AG10803 (cell line): Measurements from ENCODE around the gene ACACA.

ENCODE experiments used
- DNase-seq: peaks from one replicate; pipeline ENCODE4 v3.0.0; 2010; ENCODE audit warnings: low read depth
- H3K4me3 ChIP-seq: 2 replicates; pipeline ENCODE4 v1.5.1; 2011; ENCODE audit warnings: mild to moderate bottlenecking, low read length, control low read depth
- TF ChIP-seq, protein P1 (sequence below): conservative IDR thresholded peaks from 2 replicates; pipeline ENCODE4 v1.5.1; 2011; ENCODE audit warnings: mild to moderate bottlenecking, low read length, control low read depth, inconsistent platforms

The ACACA gene

DNA sequence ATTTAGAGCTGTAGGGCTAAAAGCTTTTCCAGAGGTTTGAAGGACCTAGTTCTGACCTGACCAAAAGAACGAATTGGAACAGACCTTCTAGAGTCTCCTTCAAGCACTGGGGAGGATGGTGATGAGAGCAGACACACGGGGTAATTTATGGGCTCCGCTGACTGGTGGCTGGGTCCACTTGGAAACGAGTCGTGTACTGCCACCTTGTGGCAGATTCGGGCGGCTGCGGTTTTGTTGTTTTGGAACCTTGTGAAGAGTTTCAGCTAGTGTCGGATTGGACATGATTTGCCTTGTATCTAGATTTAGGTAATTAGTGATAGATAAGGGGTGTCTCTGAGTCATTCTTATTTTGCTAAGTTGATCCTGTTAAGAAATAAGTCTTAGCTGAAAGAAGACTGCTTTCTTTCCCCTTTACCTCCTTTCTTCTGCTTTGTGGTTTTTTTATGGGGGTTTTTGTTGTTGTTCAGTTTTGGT is 359.0 kb downstream of the ACACA start:
- TF ChIP-seq, protein P1, sequence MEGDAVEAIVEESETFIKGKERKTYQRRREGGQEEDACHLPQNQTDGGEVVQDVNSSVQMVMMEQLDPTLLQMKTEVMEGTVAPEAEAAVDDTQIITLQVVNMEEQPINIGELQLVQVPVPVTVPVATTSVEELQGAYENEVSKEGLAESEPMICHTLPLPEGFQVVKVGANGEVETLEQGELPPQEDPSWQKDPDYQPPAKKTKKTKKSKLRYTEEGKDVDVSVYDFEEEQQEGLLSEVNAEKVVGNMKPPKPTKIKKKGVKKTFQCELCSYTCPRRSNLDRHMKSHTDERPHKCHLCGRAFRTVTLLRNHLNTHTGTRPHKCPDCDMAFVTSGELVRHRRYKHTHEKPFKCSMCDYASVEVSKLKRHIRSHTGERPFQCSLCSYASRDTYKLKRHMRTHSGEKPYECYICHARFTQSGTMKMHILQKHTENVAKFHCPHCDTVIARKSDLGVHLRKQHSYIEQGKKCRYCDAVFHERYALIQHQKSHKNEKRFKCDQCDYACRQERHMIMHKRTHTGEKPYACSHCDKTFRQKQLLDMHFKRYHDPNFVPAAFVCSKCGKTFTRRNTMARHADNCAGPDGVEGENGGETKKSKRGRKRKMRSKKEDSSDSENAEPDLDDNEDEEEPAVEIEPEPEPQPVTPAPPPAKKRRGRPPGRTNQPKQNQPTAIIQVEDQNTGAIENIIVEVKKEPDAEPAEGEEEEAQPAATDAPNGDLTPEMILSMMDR = peak; percentile 88
- DNase-seq = peak; percentile 80
- H3K4me3 ChIP-seq = no peak overlapping the region

DNA sequence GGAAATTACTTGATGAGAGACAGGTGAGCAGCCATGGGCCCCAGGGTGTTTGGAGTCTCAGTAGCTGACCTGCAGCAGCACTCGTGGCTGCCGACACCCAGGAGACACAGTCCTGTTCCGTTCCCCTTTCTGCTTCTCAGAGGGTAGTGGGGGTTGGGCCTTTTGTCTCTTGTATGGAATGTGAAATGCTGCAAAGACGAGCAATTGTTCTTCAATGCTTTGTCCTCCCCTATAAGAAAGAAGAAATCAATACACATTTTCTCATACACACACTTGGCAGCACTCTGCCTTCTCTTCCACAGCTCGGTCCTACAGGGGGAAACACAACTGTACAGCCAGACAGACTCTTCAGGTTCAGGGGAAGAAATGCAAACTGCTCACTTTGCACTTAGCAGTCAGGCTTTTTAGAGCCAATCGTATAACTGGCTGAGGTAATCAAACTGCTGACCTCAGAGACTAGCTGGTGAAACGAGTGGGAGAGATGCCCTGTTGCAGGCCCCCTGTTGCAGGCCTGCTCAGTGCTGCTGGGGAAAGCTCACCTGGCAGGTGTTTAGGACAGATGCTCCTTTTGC is 361.2 kb downstream of the ACACA start:
- no peak for DNase-seq
- TF ChIP-seq, protein P1 = no peak

DNA sequence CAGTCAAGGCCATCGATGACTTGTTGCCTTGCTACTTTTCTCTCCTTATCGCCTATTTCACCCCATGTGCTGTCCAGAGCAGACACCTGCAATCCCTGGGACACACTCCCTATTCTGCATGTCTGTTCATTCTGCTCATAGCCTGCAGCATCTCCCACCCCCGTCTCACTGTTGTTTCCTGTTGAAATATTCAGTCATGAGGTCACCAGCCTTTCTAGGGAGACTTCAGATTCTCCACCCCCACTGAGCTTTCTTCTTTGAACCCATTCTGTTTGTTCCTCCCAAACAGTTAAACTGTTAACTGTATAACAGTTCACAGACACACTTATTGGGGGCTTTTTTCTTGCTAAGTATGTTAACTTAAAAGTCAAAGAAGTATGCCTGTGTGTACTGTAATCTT is 363.4 kb downstream of the ACACA start:
- TF ChIP-seq, protein P1 = no peak
- no peak for DNase-seq
- no peak overlapping the region for H3K4me3 ChIP-seq

More for the DNA sequence above, 361.2 kb downstream of the ACACA start:
- no peak overlapping the region for H3K4me3 ChIP-seq

DNA sequence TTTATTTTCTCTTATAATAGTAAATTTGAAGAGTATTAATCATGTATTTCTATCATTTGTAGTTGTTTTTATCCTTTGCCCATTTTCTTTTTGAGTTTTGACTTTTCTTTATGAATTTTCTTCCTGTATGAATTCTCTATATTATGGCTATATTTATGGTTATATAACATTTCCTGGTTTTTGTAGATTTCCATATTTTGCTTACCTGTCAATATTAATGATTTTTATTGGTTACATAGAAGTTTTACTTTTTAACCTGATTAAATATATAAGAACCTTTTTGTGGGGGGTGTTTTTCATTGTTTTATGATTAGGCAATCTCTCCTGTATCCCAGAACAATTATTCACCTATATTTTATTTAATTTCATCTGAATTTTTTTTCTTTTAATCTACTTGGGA is 364.7 kb downstream of the ACACA start:
- TF ChIP-seq, protein P1 = no peak
- no peak for DNase-seq
- no peak overlapping the region for H3K4me3 ChIP-seq

DNA sequence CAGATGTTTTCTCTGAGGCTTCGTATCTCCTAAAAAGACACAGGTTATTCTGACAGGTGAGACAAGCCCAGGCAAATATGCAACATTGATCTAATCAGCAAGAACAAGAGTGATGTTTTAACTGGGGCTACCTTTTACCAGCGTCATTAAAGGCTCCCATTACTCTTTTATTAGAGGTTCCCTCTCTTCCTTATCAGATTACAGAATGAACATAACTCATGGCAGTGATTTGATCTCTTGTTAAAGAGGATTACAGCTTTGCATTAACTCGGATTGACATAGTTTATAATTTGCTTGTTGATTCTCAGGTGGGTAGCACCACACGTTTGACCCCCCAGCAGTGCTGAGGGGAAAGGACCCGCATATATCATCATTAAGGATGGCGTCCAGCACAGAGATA is 367.4 kb downstream of the ACACA start:
- DNase-seq = no peak

DNA sequence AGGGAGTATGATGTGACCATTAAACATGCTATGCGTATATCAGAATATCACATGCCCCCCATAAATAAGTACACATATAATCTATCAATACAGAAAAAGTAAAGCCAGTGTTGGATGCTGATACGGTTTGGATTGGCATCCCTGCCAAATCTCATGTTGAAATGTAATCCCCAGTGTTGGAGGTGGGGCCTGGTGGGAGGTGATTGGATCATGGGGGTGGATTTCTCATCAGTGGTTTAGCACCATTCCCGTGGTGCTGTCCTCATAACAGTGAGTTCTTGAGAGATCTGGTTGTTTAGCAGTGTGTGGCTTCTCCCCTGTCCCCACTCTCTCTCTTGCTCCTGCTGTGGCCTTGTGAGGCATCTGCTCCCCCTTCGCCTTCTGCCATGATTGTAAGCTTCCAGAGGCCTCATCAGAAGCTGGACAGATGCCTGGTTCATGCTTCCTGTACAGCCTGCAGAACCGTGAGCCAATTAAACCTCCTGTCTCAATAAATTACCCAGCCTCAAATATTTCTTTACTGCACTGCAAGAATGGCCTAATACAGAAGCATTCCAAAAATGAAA is 369.0 kb downstream of the ACACA start:
- peak; percentile 82 for DNase-seq
- TF ChIP-seq, protein P1 = no peak
- H3K4me3 ChIP-seq = no peak overlapping the region

More for the DNA sequence above, 367.4 kb downstream of the ACACA start:
- TF ChIP-seq, protein P1 = no peak
- H3K4me3 ChIP-seq = no peak overlapping the region
